Peyer's patch (tissue), 4 donors: ENCODE results near the gene MCAT. TPM values are rescaled to one million over a fixed set of nuclear protein-coding genes. Genes with fewer than 3 reads are reported as not detected.

Experiments used
- DNase-seq, 3 donors: peaks; one replicate each; pipeline ENCODE4 v3.0.0-alpha.2; 2017 to 2019
- H3K27ac ChIP-seq, 4 donors: fragments of 200-600 bp; sonication (generic); one replicate each; pipeline ENCODE4 v1.5.1; 2016 to 2019
- H3K27me3 ChIP-seq, 2 donors: fragments of 200-600 bp; sonication (generic); one replicate each; pipeline ENCODE4 v1.5.1; 2019
- H3K36me3 ChIP-seq, 3 donors: fragments of 200-600 bp; sonication (generic); one replicate each; pipeline ENCODE4 v1.5.1; 2016 to 2019
- H3K4me1 ChIP-seq, 4 donors: fragments of 200-600 bp; sonication (generic); one replicate each; pipeline ENCODE4 v1.5.1; 2016 to 2019
- H3K4me3 ChIP-seq, 4 donors: fragments of 200-600 bp; sonication (generic); 1 replicate in 3 of 4; 2 replicates in 1 of 4; pipeline ENCODE4 v1.5.1; 2016 to 2019; ENCODE audit warnings: mild to moderate bottlenecking in 1 of 4
- H3K9me3 ChIP-seq, 4 donors: fragments of 200-600 bp; sonication (generic); one replicate each; pipeline ENCODE4 v1.5.1; 2016 to 2019; ENCODE audit warnings: mild to moderate bottlenecking in 1 of 4
- POLR2A ChIP-seq, 2 donors: fragments of 450-650 bp; IDR thresholded peaks; one replicate each; pipeline ENCODE4 v1.5.1; 2017; ENCODE audit warnings: antibody characterized with exemption in 2 of 2, mild to moderate bottlenecking in 2 of 2, moderate library complexity in 2 of 2
- total RNA-seq, 4 donors: library from RNA; depleted of rRNA; stranded (reverse); fragments of >200 nt; gene quantifications; one replicate each; pipeline ENCODE4 v1.1.0, GENCODE V29; 2016
- TF ChIP-seq, protein P1 (sequence below), 6 experiments: fragments of 450-650 bp in 4 of 6; fragments of 200-600 bp in 2 of 6; sonication (generic) in 1 of 6; IDR thresholded peaks; one replicate each; pipeline ENCODE4 v1.5.1; 2017 to 2019; ENCODE audit warnings: antibody characterized with exemption in 6 of 6, mild to moderate bottlenecking in 3 of 6, moderate library complexity in 1 of 6

Gene MCAT
- total RNA-seq, 4 donors from 2014 or later = 9.1 to 28.5 (median 15.1) TPM

DNA sequence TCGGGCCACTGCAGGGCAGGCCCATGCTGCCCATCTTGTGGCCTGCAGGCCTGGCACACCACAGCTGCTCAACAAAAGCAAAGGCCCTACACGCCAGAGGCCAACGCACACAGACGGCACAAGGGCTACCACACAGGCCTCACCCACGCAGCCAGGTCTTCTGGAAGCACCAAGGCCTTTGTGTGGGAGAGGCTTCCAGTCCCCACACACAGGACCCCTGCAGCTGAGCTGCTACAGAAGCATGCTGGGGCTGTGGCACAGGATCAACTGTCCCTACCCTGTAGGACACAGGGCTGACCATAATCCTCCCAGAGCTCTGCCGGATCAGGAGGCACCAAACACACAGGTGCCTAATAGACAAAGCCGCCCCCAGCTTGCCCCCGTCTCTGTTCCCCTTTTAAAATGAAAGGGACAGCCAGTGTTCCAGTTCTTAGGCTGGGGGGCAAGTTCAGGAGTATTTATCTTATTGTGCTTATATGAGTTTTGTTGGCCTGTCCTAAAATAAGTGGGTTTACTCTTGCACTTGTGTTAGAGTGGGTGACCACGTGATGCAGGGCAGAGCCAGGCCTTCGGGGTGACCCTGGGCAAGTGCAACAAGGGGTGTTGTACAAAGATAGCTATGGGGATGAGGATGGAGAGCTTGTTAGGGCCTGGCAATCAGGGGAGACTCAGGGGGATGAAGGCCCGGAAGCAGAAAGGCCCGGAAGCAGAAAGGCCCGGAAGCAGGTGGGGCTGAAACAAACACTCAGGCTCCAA is 38.3 kb upstream of the MCAT start:
- no peaks in the 10 kb centered on the region for H3K27me3 ChIP-seq

DNA sequence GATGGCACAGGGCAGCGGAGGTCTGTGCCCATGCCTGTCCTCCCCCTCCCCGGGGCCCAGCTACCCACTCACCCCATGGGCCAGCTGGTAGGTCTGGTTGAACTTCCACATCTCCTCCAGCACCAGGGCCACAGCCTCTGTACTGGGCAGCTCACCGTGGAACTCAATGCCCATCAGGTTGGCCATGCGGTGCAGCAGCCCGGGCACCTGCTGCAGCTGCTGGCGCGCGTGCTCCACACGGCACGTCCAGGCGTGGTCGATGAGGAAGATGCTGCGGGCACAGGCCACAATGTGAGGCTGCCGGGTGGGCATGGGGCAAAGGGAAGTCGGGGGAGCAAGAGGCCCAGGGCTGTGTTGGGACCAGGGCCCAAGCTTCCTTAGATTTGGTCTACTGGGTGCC is 37.5 kb upstream of the MCAT start:
- H3K27ac ChIP-seq = no peak overlapping the region
- TF ChIP-seq POLR2A (IDR thresholded peaks at IDR 0.05) = no peak
- TF ChIP-seq, protein P1, sequence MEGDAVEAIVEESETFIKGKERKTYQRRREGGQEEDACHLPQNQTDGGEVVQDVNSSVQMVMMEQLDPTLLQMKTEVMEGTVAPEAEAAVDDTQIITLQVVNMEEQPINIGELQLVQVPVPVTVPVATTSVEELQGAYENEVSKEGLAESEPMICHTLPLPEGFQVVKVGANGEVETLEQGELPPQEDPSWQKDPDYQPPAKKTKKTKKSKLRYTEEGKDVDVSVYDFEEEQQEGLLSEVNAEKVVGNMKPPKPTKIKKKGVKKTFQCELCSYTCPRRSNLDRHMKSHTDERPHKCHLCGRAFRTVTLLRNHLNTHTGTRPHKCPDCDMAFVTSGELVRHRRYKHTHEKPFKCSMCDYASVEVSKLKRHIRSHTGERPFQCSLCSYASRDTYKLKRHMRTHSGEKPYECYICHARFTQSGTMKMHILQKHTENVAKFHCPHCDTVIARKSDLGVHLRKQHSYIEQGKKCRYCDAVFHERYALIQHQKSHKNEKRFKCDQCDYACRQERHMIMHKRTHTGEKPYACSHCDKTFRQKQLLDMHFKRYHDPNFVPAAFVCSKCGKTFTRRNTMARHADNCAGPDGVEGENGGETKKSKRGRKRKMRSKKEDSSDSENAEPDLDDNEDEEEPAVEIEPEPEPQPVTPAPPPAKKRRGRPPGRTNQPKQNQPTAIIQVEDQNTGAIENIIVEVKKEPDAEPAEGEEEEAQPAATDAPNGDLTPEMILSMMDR (IDR thresholded peaks at IDR 0.05) = no peak
- no peak for DNase-seq
- no peaks in the 10 kb centered on the region for H3K27me3 ChIP-seq
- H3K36me3 ChIP-seq = peaks cover 0 to 31% (median 0%) of the 10 kb centered on the region in 3 donors
- peaks cover 0 to 15% (median under 1%) of the 10 kb centered on the region in 4 donors for H3K4me1 ChIP-seq
- no peaks in the 10 kb centered on the region for H3K9me3 ChIP-seq
- no peak overlapping the region for H3K4me3 ChIP-seq

More for the DNA sequence above, 38.3 kb upstream of the MCAT start:
- Histone ChIP-seq H3K36me3 (peaks cover 0 to 23% (median 0%) of the 10 kb centered on the region in 3 donors), H3K27ac (no peak overlapping the region), H3K9me3 (no peaks in the 10 kb centered on the region), H3K4me1 (peaks cover 0 to 21% (median 4%) of the 10 kb centered on the region in 4 donors), H3K4me3 (no peak overlapping the region)
- no peak for DNase-seq
- no peak for TF ChIP-seq POLR2A (IDR thresholded peaks at IDR 0.05)
- TF ChIP-seq, protein P1 (IDR thresholded peaks at IDR 0.05) = no peak

DNA sequence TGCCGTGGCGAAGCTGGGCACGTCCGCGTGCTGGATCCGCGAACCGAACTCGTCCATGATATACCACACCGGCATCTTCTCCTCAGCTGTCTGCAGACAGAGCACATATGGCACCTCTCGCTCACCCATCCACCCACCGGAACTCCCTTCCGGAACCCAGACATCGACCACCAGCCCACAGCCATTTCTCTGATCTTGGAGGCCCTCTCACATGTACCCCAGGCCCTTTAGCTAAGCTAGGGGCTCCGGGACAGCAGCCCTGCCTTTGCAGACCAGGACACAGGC is 36.7 kb upstream of the MCAT start:
- Histone ChIP-seq H3K36me3 (peaks cover 0 to 40% (median 0%) of the 10 kb centered on the region in 3 donors), H3K27me3 (no peaks in the 10 kb centered on the region), H3K9me3 (no peaks in the 10 kb centered on the region), H3K27ac (no peak overlapping the region), H3K4me3 (no peak overlapping the region), H3K4me1 (peaks cover 0 to 8% (median 0%) of the 10 kb centered on the region in 4 donors)
- TF ChIP-seq, protein P1 (IDR thresholded peaks at IDR 0.05) = no peak
- TF ChIP-seq POLR2A (IDR thresholded peaks at IDR 0.05) = no peak
- DNase-seq = no peak

DNA sequence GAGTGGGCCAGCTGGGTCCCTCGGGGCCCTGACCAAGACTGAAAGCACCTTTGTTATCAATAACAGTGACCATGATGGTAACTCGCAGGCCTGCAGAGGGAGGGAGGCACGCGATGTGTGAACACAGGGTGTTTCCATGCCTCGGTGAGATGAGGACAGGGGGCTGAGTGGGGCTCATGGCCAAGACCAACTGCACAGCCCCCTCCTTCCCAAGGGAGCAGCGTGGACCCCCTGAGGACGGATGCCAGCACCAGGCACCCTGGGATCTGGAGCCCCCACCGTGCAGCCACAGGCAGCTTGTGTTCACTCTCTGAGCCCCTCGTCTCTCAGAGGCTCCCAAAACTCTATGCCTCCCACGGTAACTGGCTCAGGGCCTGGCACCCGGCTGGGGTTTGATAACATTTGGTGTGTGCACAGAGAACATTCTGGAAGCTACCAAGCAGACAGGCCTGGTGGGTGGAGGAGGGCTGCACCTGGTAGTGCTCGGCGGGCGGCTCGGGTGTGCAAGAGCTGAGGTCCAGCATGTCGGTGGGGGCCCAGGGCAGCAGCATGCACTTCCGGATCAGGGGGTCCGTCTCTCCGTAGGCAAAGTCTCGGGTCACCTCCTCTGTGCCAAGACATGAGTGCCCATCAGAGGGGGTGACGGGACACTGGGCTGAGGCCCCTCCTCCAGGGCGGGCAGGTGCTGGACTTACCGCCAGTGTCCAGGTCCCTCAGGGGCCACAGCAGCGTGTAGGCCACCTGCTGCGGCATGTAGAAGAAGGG is 36.1 kb upstream of the MCAT start:
- Histone ChIP-seq H3K4me3 (no peak overlapping the region), H3K9me3 (no peaks in the 10 kb centered on the region), H3K27me3 (no peaks in the 10 kb centered on the region), H3K4me1 (peaks cover 0 to 5% (median 0%) of the 10 kb centered on the region in 4 donors), H3K27ac (no peak overlapping the region), H3K36me3 (peaks cover 0 to 45% (median 0%) of the 10 kb centered on the region in 3 donors)
- DNase-seq = no peak
- TF ChIP-seq POLR2A (IDR thresholded peaks at IDR 0.05) = no peak
- TF ChIP-seq, protein P1 (IDR thresholded peaks at IDR 0.05) = no peak

DNA sequence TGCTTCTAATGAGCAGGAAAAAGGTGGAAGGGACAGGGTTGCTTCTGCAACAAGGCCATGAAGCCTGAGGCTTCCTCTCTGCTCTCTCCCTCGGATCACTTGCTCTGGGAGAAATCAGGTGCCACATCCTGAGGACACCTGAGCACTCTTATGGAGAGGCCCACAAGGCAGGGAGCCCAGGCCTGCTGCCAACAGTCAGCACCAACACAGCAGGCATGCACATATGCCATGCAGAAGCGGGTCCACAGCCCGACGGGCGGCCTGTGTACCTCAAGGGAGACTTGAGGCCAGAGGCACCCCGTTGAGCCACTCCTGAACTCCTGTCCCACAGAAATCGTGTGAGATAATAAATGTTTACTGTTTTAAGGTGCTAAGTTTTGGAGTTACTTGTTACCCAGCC is 34.3 kb upstream of the MCAT start:
- H3K9me3 ChIP-seq = no peaks in the 10 kb centered on the region
- H3K36me3 ChIP-seq = peaks cover 0 to 63% (median 0%) of the 10 kb centered on the region in 3 donors
- DNase-seq = no peak
- no peak overlapping the region for H3K27ac ChIP-seq
- H3K4me1 ChIP-seq = no peaks in the 10 kb centered on the region
- TF ChIP-seq, protein P1 (IDR thresholded peaks at IDR 0.05) = no peak
- TF ChIP-seq POLR2A (IDR thresholded peaks at IDR 0.05) = no peak
- H3K4me3 ChIP-seq = no peak overlapping the region
- no peaks in the 10 kb centered on the region for H3K27me3 ChIP-seq
